ENCODE measurements around the gene MYBPC3.

GRCh38 chr11:47345890-47346563, 6.5 kb downstream of the MYBPC3 start:
- no peak for TF ChIP-seq CTCF (IDR thresholded peaks at IDR 0.05)
- TF ChIP-seq POLR2AphosphoS5 (IDR thresholded peaks at IDR 0.05): no peak
- no peak for TF ChIP-seq POLR2A (IDR thresholded peaks at IDR 0.05)
